Endothelial cell (in vitro differentiated cells): ENCODE data around the gene INTU. TPM values are rescaled to one million over a fixed set of nuclear protein-coding genes. Genes with fewer than 3 reads are reported as not detected.

Experiments
- DNase-seq: peaks from one replicate; pipeline ENCODE4 v3.0.0; 2021; ENCODE audit warnings: low spot score
- H3K27ac Mint-ChIP-seq: one replicate; pipeline ENCODE4 v1.8.0; 2021; ENCODE audit warnings: mixed read lengths, inconsistent platforms; ENCODE audit not compliant: unreplicated experiment
- H3K27me3 Mint-ChIP-seq: one replicate; pipeline ENCODE4 v1.8.0; 2021; ENCODE audit warnings: mild to moderate bottlenecking, moderate library complexity, mixed read lengths, inconsistent platforms; ENCODE audit not compliant: unreplicated experiment
- H3K36me3 Mint-ChIP-seq: one replicate; pipeline ENCODE4 v1.8.0; 2021; ENCODE audit warnings: mild to moderate bottlenecking, low read depth, mixed read lengths, inconsistent platforms; ENCODE audit not compliant: unreplicated experiment
- H3K4me1 Mint-ChIP-seq: one replicate; pipeline ENCODE4 v1.8.0; 2021; ENCODE audit warnings: mild to moderate bottlenecking, mixed read lengths, inconsistent platforms; ENCODE audit not compliant: unreplicated experiment
- H3K4me3 Mint-ChIP-seq: one replicate; pipeline ENCODE4 v1.8.0; 2021; ENCODE audit warnings: mild to moderate bottlenecking, mixed read lengths, inconsistent platforms; ENCODE audit not compliant: unreplicated experiment
- H3K9me3 Mint-ChIP-seq: one replicate; pipeline ENCODE4 v1.8.0; 2021; ENCODE audit warnings: mixed read lengths, inconsistent platforms; ENCODE audit not compliant: unreplicated experiment
- CTCF ChIP-seq: fragments of 200-600 bp; sonication (generic); IDR thresholded peaks from one replicate; pipeline ENCODE4 v1.5.0; 2021; ENCODE audit warnings: antibody characterized with exemption; ENCODE audit not compliant: unreplicated experiment
- total RNA-seq: library from RNA; stranded (reverse); fragmentation: NEBNext Ultra II Directional; extraction: Animal tissue kit (Norgen Biotek cat#: 25700); gene quantifications from one replicate; pipeline ENCODE4 v1.2.1, GENCODE V29; 2021; ENCODE audit not compliant: unreplicated experiment

INTU gene
- total RNA-seq, 1 donor from 2014 or later: 6.4 TPM

DNA sequence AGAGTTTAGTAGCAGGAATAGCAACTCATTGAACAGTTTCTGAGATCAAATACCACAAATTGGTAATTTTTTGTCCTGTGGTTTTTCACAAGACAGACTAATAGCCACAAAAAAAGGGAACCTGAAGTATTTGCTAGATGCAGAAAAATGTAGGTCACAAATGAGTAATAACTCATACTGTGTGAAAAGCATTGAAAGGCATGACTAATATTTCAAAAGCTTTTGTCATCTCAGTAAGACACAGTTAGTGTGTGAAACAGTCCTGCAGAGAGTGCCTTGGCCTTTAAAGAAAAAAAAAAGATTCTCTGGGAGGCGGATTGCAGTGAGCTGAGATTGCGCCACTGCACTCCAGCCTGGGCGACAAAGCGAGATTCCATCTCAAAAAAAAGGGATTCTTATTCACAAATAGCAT is 66.0 kb downstream of the INTU start:
- Mint-ChIP-seq H3K27ac (no peak overlapping the region), H3K36me3 (peaks cover 5% of the 10 kb centered on the region), H3K4me3 (no peak overlapping the region), H3K9me3 (no peaks in the 10 kb centered on the region), H3K4me1 (no peaks in the 10 kb centered on the region), H3K27me3 (no peaks in the 10 kb centered on the region)
- no peak for DNase-seq
- no peak for TF ChIP-seq CTCF

- no peak overlapping the region for H3K4me3 Mint-ChIP-seq
- H3K27me3 Mint-ChIP-seq: no peaks in the 10 kb centered on the region
- no peak for DNase-seq
- no peak overlapping the region for H3K27ac Mint-ChIP-seq
- H3K9me3 Mint-ChIP-seq: no peaks in the 10 kb centered on the region
- no peaks in the 10 kb centered on the region for H3K4me1 Mint-ChIP-seq
- TF ChIP-seq CTCF: no peak
- no peaks in the 10 kb centered on the region for H3K36me3 Mint-ChIP-seq
Observed at GRCh38 chr4:127708985-127709384, 76.2 kb downstream of the INTU start.

GRCh38 chr4:127709456-127709855 is 76.7 kb downstream of the INTU start:
- H3K27ac Mint-ChIP-seq: no peak overlapping the region
- no peak for DNase-seq
- TF ChIP-seq CTCF: no peak

GRCh38 chr4:127730142-127730913 is 97.6 kb downstream of the INTU start, which contains the start of gene SLC25A31:
Gene SLC25A31 (plus strand): TSS chr4:127730400. CDS start chr4:127730546, 146 bp downstream.
- Mint-ChIP-seq H3K4me3 (no peak within 1 kb of the TSS), H3K27me3 (no peaks in the 10 kb centered on the region), H3K27ac (no peak within 1 kb of the TSS), H3K4me1 (no peaks in the 10 kb centered on the region), H3K36me3 (no peaks in the 10 kb centered on the region), H3K9me3 (no peaks in the 10 kb centered on the region)
- no peak for TF ChIP-seq CTCF
- DNase-seq: no peak

More at GRCh38 chr4:127709456-127709855, 76.7 kb downstream of the INTU start:
- Mint-ChIP-seq H3K4me3 (no peak overlapping the region), H3K9me3 (no peaks in the 10 kb centered on the region), H3K27me3 (no peaks in the 10 kb centered on the region), H3K36me3 (no peaks in the 10 kb centered on the region), H3K4me1 (no peaks in the 10 kb centered on the region)

DNA sequence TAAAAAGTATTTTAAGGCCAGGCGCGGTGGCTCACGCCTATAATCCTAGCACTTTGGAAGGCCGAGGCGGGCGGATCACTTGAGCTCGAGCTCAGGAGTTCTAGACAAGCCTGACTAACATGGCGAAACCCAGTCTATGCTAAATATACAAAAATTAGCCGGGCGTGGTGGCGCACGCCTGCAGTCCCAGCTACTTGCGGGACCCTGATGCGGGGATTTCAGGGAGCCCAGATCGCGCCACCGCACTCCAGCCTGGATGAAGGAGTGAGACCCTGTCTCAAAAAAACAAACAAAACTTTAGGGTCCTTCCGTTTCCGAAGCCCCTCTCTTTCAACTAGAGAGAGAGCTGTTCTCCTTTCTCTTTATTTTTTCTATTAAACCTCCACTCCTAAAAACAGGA is 98.6 kb downstream of the INTU start:
- TF ChIP-seq CTCF: no peak
- Mint-ChIP-seq H3K9me3 (no peaks in the 10 kb centered on the region), H3K27ac (no peak overlapping the region), H3K36me3 (no peaks in the 10 kb centered on the region), H3K27me3 (no peaks in the 10 kb centered on the region), H3K4me3 (no peak overlapping the region), H3K4me1 (no peaks in the 10 kb centered on the region)
- DNase-seq: no peak
